Mucosa of stomach (tissue), 1 donor: Measurements from ENCODE around the gene CRY1.

Experiments
- H3K27me3 ChIP-seq: one replicate; pipeline ENCODE4 v1.7.0; 2013; ENCODE audit warnings: mild to moderate bottlenecking, low read length; ENCODE audit not compliant: control insufficient read depth, insufficient read depth
- H3K36me3 ChIP-seq: one replicate; pipeline ENCODE4 v1.7.0; 2013; ENCODE audit warnings: low read length; ENCODE audit not compliant: control insufficient read depth, insufficient read depth
- H3K4me1 ChIP-seq: one replicate; pipeline ENCODE4 v1.7.0; 2013; ENCODE audit warnings: mild to moderate bottlenecking, low read length; ENCODE audit not compliant: control insufficient read depth, insufficient read depth
- H3K4me3 ChIP-seq: one replicate; pipeline ENCODE4 v1.7.0; 2013; ENCODE audit warnings: low read length
- H3K9ac ChIP-seq: one replicate; pipeline ENCODE4 v1.7.0; 2013; ENCODE audit warnings: mild to moderate bottlenecking, low read length, moderate library complexity
- H3K9me3 ChIP-seq: one replicate; pipeline ENCODE4 v1.7.0; 2013; ENCODE audit warnings: mild to moderate bottlenecking, low read length, moderate library complexity; ENCODE audit not compliant: control insufficient read depth
- donor health status: Pancreatic carcinoma.

Gene CRY1

GRCh38 chr12:107106241-107107025 is 13.1 kb upstream of the CRY1 start:
- Histone ChIP-seq H3K9ac (no peak overlapping the region), H3K4me3 (no peak overlapping the region), H3K36me3 (no peaks in the 10 kb centered on the region), H3K27me3 (no peaks in the 10 kb centered on the region), H3K4me1 (no peaks in the 10 kb centered on the region), H3K9me3 (no peaks in the 10 kb centered on the region)

GRCh38 chr12:107105410-107105703 is 12.0 kb upstream of the CRY1 start:
- H3K4me1 ChIP-seq, result no peaks in the 10 kb centered on the region
- H3K9me3 ChIP-seq, result no peaks in the 10 kb centered on the region
- no peak overlapping the region for H3K9ac ChIP-seq
- no peaks in the 10 kb centered on the region for H3K36me3 ChIP-seq
- no peaks in the 10 kb centered on the region for H3K27me3 ChIP-seq
- no peak overlapping the region for H3K4me3 ChIP-seq

GRCh38 chr12:107103516-107103915 is 10.2 kb upstream of the CRY1 start:
- H3K36me3 ChIP-seq, result no peaks in the 10 kb centered on the region
- H3K4me3 ChIP-seq, result no peak overlapping the region
- no peaks in the 10 kb centered on the region for H3K27me3 ChIP-seq

DNA sequence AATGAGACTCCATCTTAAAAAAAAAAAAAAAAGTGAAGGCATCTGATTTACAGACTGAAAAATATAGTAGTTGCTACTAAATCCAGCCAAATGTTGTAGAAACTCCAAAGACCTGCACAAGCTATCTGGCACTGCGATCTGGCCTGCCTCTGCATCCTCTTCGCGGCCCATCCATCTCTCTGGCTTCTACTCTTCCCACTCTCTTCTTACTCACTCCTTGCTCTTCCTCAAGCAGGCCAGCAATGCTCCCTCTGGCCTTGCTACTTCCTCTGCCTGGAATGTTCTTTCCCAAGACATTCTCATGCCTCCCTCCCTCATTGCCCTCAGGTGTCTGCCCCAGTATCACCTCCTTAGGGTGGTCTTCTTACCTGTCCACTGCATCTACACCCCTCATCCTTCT is 9.7 kb upstream of the CRY1 start:
- no peaks in the 10 kb centered on the region for H3K9me3 ChIP-seq
- no peaks in the 10 kb centered on the region for H3K36me3 ChIP-seq
- no peaks in the 10 kb centered on the region for H3K27me3 ChIP-seq
- H3K4me3 ChIP-seq, result no peak overlapping the region
- no peak overlapping the region for H3K9ac ChIP-seq
- no peaks in the 10 kb centered on the region for H3K4me1 ChIP-seq

More at GRCh38 chr12:107103516-107103915, 10.2 kb upstream of the CRY1 start:
- Histone ChIP-seq H3K9me3 (no peaks in the 10 kb centered on the region), H3K4me1 (no peaks in the 10 kb centered on the region), H3K9ac (no peak overlapping the region)

- no peaks in the 10 kb centered on the region for H3K4me1 ChIP-seq
- no peaks in the 10 kb centered on the region for H3K27me3 ChIP-seq
- no peaks in the 10 kb centered on the region for H3K36me3 ChIP-seq
- H3K4me3 ChIP-seq, result no peak overlapping the region
- H3K9me3 ChIP-seq, result no peaks in the 10 kb centered on the region
- H3K9ac ChIP-seq, result no peak overlapping the region
These were observed 8.9 kb upstream of the CRY1 start for GRCh38 chr12:107102294-107102693.

DNA sequence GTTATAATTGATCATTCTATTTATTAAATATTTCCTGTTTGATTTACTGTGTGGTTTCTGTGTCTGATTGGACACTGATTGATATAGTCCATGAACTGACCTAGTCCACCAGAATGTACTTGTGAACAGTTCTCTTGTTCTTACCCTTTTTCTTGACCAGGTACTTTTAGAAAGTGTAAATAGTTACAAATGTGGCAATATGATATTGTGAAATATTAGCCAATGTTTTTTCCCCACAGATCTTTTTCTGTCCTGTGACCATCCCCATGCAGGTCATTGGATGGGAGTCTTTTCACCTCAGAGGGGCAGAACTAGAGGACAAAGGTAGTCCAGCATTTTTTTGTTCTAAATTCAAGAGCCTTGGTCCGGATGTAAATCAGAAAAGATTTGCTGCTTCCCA is 8.3 kb upstream of the CRY1 start:
- no peaks in the 10 kb centered on the region for H3K27me3 ChIP-seq
- no peak overlapping the region for H3K9ac ChIP-seq
- H3K4me1 ChIP-seq, result no peaks in the 10 kb centered on the region
- no peaks in the 10 kb centered on the region for H3K9me3 ChIP-seq
- H3K36me3 ChIP-seq, result no peaks in the 10 kb centered on the region
- H3K4me3 ChIP-seq, result no peak overlapping the region

- Histone ChIP-seq H3K9ac (no peak overlapping the region), H3K27me3 (no peaks in the 10 kb centered on the region), H3K36me3 (no peaks in the 10 kb centered on the region), H3K4me3 (no peak overlapping the region), H3K4me1 (no peaks in the 10 kb centered on the region), H3K9me3 (no peaks in the 10 kb centered on the region)
These were observed 6.6 kb upstream of the CRY1 start for GRCh38 chr12:107099917-107100316.

DNA sequence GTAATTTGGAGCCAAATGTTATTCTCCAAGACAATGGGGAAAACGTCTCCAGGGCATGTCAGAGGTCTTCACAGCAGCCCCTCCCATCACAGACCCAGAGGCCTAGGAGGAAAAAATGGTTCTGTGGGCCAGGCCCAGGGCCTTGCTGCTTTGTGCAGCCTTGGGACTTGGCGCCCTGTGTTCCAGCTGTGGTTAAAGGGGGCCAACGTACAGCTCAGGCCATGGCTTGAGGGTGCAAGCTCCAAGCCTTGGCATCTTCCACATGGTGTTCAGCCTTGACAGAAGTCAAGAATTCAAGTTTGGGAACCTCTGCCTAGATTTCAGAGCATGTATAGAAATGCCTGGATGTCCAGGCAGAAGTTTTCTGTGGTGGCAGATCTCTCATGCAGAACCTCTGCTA is 3.2 kb upstream of the CRY1 start:
- H3K9ac ChIP-seq, result no peak overlapping the region
- H3K9me3 ChIP-seq, result no peaks in the 10 kb centered on the region
- H3K4me3 ChIP-seq, result no peak overlapping the region
- no peaks in the 10 kb centered on the region for H3K27me3 ChIP-seq
- H3K4me1 ChIP-seq, result peaks cover 8% of the 10 kb centered on the region
- H3K36me3 ChIP-seq, result no peaks in the 10 kb centered on the region

DNA sequence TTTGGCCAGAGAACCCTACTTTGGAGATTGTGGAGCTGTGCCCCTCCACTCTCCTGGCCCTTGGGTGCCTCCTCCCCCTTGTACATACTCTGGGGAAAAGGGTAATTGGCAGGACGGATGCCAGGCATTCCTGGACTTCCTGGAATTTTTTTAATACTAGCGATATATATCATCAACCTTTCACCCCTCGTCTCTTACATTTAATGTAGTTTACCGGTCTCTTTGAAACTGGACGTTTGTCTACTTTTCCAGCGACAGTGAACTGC is 767 bp upstream of the CRY1 start:
- Histone ChIP-seq H3K9ac (peak overlapping the region; percentile 95), H3K27me3 (no peaks in the 10 kb centered on the region), H3K4me1 (peaks cover 16% of the 10 kb centered on the region), H3K36me3 (no peaks in the 10 kb centered on the region), H3K4me3 (peak overlapping the region; percentile 86), H3K9me3 (no peaks in the 10 kb centered on the region)

DNA sequence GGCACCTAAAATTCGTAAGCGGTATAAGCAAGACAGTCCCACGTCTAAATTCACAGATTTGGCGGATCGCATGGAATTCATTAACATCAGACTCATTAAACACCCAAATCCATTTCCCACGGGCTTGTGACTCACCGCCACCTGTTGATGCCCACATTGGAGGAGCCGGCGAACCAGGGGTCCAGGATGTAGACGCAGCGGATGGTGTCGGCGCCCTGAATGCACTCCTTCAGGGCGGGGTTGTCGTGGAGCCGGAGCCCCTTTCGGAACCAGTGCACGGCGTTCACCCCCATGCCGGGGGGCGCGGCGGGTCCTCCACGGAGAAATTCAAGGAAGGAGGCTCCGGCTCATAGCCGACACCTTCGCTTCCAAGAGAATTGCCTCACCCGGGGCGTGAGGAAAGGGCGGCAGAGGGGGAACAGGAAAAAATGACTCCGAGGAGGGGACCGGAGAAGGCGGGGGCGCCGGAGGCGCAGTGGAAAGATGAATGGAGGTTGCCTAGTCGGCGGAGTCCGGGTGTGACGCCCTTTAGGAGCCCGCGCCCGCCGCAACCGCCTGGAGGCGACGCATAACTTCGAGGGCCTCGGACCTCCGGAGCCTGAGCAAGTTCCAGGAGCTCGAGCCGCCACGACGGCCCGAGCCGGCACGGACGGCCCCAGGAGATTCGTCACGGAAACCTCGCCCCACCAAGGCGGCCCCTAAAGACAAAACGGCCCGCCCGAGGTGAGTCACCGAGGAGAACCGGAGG is 506 bp downstream of the CRY1 start:
- H3K4me3 ChIP-seq, result peak overlapping the region; percentile 86
- H3K36me3 ChIP-seq, result no peaks in the 10 kb centered on the region
- no peaks in the 10 kb centered on the region for H3K27me3 ChIP-seq
- H3K9ac ChIP-seq, result peak overlapping the region; percentile 95
- no peaks in the 10 kb centered on the region for H3K9me3 ChIP-seq
- H3K4me1 ChIP-seq, result peaks cover 16% of the 10 kb centered on the region

GRCh38 chr12:107091989-107092641 is 1.2 kb downstream of the CRY1 start:
- peaks cover 16% of the 10 kb centered on the region for H3K4me1 ChIP-seq
- H3K9ac ChIP-seq, result peak overlapping the region; percentile 95
- peak overlapping the region; percentile 86 for H3K4me3 ChIP-seq
- H3K27me3 ChIP-seq, result no peaks in the 10 kb centered on the region
- no peaks in the 10 kb centered on the region for H3K36me3 ChIP-seq
- H3K9me3 ChIP-seq, result no peaks in the 10 kb centered on the region

GRCh38 chr12:107091381-107091780 is 2.0 kb downstream of the CRY1 start:
- H3K36me3 ChIP-seq, result no peaks in the 10 kb centered on the region
- peaks cover 16% of the 10 kb centered on the region for H3K4me1 ChIP-seq
- no peaks in the 10 kb centered on the region for H3K9me3 ChIP-seq
- H3K4me3 ChIP-seq, result no peak overlapping the region
- H3K27me3 ChIP-seq, result no peaks in the 10 kb centered on the region
- no peak overlapping the region for H3K9ac ChIP-seq
